GM12878 (cell line): ENCODE data around the gene VASP. TPM values are rescaled to one million over a fixed set of nuclear protein-coding genes. Genes with fewer than 3 reads are reported as not detected.

Experiments used
- ASH2L ChIP-seq: fragments of 300-600, 200-600 bp; sonication (generic); IDR thresholded peaks from 2 replicates; pipeline ENCODE4 v1.6.1; 2017; ENCODE audit warnings: low read depth, mild to moderate bottlenecking, borderline replicate concordance
- BACH1 ChIP-seq: fragments of 450-650 bp; IDR thresholded peaks from 2 replicates; pipeline ENCODE4 v1.6.1; 2017; ENCODE audit warnings: mild to moderate bottlenecking, borderline replicate concordance
- BHLHE40 ChIP-seq, 2 experiments: fragments of 450-650 bp in 1 of 2; IDR thresholded peaks; 2 replicates each; pipeline ENCODE4 v1.6.1; 2011 to 2017; ENCODE audit warnings: low read depth in 2 of 2, borderline replicate concordance in 1 of 2, improper control_type of control experiment in 1 of 2, low read length in 1 of 2, mild to moderate bottlenecking in 1 of 2
- CBX5 ChIP-seq: sonication (generic); IDR thresholded peaks from 2 replicates; pipeline ENCODE4 v1.6.1; 2016; ENCODE audit warnings: low read depth, moderate library complexity, mild to moderate bottlenecking, inconsistent platforms
- DPF2 ChIP-seq: fragments of 450-650 bp; IDR thresholded peaks from 2 replicates; pipeline ENCODE4 v1.6.1; 2017; ENCODE audit warnings: mild to moderate bottlenecking
- KLF5 ChIP-seq: fragments of 450-650 bp; IDR thresholded peaks from 2 replicates; pipeline ENCODE4 v1.6.1; 2014; ENCODE audit warnings: mild to moderate bottlenecking; ENCODE audit not compliant: partially characterized antibody
- NFXL1 ChIP-seq: fragments of 450-650 bp; IDR thresholded peaks from 2 replicates; pipeline ENCODE4 v1.6.1; 2017; ENCODE audit warnings: antibody characterized with exemption, mild to moderate bottlenecking, borderline replicate concordance
- POLR2AphosphoS5 ChIP-seq: IDR thresholded peaks from 2 replicates; pipeline ENCODE4 v1.6.1; 2011; ENCODE audit warnings: mild to moderate bottlenecking, low read length, inconsistent platforms
- RELA ChIP-seq: fragments of 450-650 bp; IDR thresholded peaks from 2 replicates; pipeline ENCODE4 v1.8.0; 2014; ENCODE audit warnings: borderline replicate concordance; ENCODE audit not compliant: partially characterized antibody
- STAT1 ChIP-seq: fragments of 450-650 bp; conservative IDR thresholded peaks from 2 replicates; pipeline ENCODE4 v1.6.1; 2014; ENCODE audit warnings: antibody characterized with exemption, mild to moderate bottlenecking
- ZNF217 ChIP-seq: fragments of 450-650 bp; IDR thresholded peaks from 2 replicates; pipeline ENCODE4 v1.6.1; 2017; ENCODE audit warnings: antibody characterized with exemption, mild to moderate bottlenecking
- ZZZ3 ChIP-seq: IDR thresholded peaks from 2 replicates; pipeline ENCODE4 v1.6.1; 2011; ENCODE audit warnings: low read depth; ENCODE audit not compliant: control insufficient read depth, insufficient read length
- polyA plus RNA-seq, 11 experiments: library from polyadenylated mRNA; depleted of rRNA in 4 of 11; unstranded in 6 of 11; stranded (reverse) in 5 of 11; fragments of >200 nt; fragmentation: Nextera tagmentation in 4 of 11; fragmentation: Illumina TruSeq in 1 of 11; extraction: Ambion mirVana in 4 of 11; extraction: Trizol in 1 of 11; gene quantifications; 1 replicate in 1 of 11; 2 replicates in 10 of 11; pipeline versions ENCODE4 v1.2.1 to v1.2.3, GENCODE V29; 2011 to 2016; ENCODE audit warnings: inconsistent platforms in 2 of 11, missing spikeins in 2 of 11, low read depth in 1 of 11
- total RNA-seq, 4 experiments: library from RNA; depleted of rRNA in 3 of 4; stranded (reverse); fragments of >200 nt in 3 of 4; fragmentation: Illumina TruSeq in 1 of 4; extraction: Trizol in 1 of 4; gene quantifications; 2 replicates each; pipeline versions ENCODE4 v1.2.1 to v1.2.3, GENCODE V29; 2013 to 2021
- TF ChIP-seq, protein P1 (sequence below): fragments of 450-650 bp; conservative IDR thresholded peaks from 2 replicates; pipeline ENCODE4 v1.6.1; 2017; ENCODE audit warnings: mild to moderate bottlenecking, moderate library complexity
- TF ChIP-seq, protein P2 (sequence below): fragments of 150-350 bp; IDR thresholded peaks from 2 replicates; pipeline ENCODE4 v1.6.1; 2014; ENCODE audit warnings: mild to moderate bottlenecking, low read depth, low read length
- TF ChIP-seq, protein P3 (sequence below): fragments of 450-650 bp; formaldehyde crosslinking; IDR thresholded peaks from 2 replicates; pipeline ENCODE4 v1.4.0; 2020; ENCODE audit warnings: mild to moderate bottlenecking, moderate library complexity
- TF ChIP-seq, protein P4 (sequence below): fragments of 450-650 bp; IDR thresholded peaks from 2 replicates; pipeline ENCODE4 v1.6.1; 2017; ENCODE audit warnings: antibody characterized with exemption, mild to moderate bottlenecking, moderate library complexity
- TF ChIP-seq, protein P5 (sequence below): fragments of 450-650 bp; IDR thresholded peaks from 2 replicates; pipeline ENCODE4 v1.6.1; 2017; ENCODE audit warnings: low read depth, mild to moderate bottlenecking, moderate library complexity

Gene VASP
- total and polyA plus RNA-seq, 10 of the 15 experiments (the other 5 are each of a cell fraction or from before 2014, with no cell fraction given) = 19.5 to 298 (median 84.8) TPM

DNA sequence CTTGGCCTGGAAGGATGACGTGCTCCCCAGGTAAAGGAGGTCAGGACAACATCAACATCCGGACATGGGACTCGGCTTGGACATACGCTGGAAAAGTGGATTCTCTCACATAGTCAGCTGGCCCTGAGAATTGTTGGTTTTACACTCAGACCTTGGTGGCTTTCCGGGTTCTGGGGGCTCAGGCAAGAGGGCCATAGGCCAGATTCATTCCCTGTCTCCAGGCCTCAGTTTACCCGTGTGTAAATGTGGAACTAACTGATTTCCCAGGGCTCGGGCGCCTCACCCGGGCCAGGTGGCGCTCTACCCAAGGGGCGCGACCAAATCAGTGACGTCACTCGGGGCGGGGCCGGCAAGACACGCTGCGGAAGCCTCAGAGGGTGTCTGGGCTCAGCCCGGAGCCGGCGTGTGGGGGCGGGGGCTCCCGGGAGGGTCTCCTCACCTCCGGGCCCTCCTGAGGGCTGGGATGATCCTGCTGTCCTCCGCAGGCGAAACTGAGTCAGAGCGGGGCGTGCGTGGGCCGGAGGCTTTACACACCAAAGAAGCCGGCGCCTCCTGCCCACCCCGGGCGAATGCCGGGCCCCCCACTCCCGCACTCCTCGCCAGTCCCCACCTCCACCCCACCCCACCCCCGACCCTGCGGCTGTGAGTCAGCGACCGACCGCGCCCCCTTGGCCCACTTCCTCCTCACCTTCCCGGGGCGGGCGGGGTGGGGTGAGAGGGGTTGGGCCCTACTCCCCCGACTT, 862 bp upstream of the VASP start (continued):
- TF ChIP-seq CBX5 (no peak), NFXL1 (no peak), DPF2 (peak; percentile 85), POLR2AphosphoS5 (peak; percentile 66; the same call in 1 of the 2 replicates), KLF5 (peak; percentile 43), ZZZ3 (no peak), ZNF217 (peak; percentile 41; the same call in 1 of the 2 replicates), RELA (peak; percentile 52), ASH2L (0 out of 2 replicates have a peak, but pooled peaks have one; percentile 30), BACH1 (peak; percentile 43; the same call in 1 of the 2 replicates), STAT1 (peak; percentile 25; the same call in 1 of the 2 replicates), BHLHE40 (IDR thresholded peaks at IDR 0.05; ENCODE audit: borderline replicate concordance in 1 of 2, low read depth in 2 of 2, low read length in 1 of 2) (peak in 1 of 2 experiments; percentile 52; a peak in 1 of 4 replicates)
- TF ChIP-seq, protein P1, sequence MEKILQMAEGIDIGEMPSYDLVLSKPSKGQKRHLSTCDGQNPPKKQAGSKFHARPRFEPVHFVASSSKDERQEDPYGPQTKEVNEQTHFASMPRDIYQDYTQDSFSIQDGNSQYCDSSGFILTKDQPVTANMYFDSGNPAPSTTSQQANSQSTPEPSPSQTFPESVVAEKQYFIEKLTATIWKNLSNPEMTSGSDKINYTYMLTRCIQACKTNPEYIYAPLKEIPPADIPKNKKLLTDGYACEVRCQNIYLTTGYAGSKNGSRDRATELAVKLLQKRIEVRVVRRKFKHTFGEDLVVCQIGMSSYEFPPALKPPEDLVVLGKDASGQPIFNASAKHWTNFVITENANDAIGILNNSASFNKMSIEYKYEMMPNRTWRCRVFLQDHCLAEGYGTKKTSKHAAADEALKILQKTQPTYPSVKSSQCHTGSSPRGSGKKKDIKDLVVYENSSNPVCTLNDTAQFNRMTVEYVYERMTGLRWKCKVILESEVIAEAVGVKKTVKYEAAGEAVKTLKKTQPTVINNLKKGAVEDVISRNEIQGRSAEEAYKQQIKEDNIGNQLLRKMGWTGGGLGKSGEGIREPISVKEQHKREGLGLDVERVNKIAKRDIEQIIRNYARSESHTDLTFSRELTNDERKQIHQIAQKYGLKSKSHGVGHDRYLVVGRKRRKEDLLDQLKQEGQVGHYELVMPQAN = peak; percentile 71; the same call in 1 of the 2 replicates
- TF ChIP-seq, protein P2, sequence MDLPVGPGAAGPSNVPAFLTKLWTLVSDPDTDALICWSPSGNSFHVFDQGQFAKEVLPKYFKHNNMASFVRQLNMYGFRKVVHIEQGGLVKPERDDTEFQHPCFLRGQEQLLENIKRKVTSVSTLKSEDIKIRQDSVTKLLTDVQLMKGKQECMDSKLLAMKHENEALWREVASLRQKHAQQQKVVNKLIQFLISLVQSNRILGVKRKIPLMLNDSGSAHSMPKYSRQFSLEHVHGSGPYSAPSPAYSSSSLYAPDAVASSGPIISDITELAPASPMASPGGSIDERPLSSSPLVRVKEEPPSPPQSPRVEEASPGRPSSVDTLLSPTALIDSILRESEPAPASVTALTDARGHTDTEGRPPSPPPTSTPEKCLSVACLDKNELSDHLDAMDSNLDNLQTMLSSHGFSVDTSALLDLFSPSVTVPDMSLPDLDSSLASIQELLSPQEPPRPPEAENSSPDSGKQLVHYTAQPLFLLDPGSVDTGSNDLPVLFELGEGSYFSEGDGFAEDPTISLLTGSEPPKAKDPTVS = no peak
- TF ChIP-seq, protein P3, sequence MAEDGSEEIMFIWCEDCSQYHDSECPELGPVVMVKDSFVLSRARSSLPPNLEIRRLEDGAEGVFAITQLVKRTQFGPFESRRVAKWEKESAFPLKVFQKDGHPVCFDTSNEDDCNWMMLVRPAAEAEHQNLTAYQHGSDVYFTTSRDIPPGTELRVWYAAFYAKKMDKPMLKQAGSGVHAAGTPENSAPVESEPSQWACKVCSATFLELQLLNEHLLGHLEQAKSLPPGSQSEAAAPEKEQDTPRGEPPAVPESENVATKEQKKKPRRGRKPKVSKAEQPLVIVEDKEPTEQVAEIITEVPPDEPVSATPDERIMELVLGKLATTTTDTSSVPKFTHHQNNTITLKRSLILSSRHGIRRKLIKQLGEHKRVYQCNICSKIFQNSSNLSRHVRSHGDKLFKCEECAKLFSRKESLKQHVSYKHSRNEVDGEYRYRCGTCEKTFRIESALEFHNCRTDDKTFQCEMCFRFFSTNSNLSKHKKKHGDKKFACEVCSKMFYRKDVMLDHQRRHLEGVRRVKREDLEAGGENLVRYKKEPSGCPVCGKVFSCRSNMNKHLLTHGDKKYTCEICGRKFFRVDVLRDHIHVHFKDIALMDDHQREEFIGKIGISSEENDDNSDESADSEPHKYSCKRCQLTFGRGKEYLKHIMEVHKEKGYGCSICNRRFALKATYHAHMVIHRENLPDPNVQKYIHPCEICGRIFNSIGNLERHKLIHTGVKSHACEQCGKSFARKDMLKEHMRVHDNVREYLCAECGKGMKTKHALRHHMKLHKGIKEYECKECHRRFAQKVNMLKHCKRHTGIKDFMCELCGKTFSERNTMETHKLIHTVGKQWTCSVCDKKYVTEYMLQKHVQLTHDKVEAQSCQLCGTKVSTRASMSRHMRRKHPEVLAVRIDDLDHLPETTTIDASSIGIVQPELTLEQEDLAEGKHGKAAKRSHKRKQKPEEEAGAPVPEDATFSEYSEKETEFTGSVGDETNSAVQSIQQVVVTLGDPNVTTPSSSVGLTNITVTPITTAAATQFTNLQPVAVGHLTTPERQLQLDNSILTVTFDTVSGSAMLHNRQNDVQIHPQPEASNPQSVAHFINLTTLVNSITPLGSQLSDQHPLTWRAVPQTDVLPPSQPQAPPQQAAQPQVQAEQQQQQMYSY = no peak
- TF ChIP-seq, protein P4, sequence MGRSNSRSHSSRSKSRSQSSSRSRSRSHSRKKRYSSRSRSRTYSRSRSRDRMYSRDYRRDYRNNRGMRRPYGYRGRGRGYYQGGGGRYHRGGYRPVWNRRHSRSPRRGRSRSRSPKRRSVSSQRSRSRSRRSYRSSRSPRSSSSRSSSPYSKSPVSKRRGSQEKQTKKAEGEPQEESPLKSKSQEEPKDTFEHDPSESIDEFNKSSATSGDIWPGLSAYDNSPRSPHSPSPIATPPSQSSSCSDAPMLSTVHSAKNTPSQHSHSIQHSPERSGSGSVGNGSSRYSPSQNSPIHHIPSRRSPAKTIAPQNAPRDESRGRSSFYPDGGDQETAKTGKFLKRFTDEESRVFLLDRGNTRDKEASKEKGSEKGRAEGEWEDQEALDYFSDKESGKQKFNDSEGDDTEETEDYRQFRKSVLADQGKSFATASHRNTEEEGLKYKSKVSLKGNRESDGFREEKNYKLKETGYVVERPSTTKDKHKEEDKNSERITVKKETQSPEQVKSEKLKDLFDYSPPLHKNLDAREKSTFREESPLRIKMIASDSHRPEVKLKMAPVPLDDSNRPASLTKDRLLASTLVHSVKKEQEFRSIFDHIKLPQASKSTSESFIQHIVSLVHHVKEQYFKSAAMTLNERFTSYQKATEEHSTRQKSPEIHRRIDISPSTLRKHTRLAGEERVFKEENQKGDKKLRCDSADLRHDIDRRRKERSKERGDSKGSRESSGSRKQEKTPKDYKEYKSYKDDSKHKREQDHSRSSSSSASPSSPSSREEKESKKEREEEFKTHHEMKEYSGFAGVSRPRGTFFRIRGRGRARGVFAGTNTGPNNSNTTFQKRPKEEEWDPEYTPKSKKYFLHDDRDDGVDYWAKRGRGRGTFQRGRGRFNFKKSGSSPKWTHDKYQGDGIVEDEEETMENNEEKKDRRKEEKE = no peak
- TF ChIP-seq, protein P5, sequence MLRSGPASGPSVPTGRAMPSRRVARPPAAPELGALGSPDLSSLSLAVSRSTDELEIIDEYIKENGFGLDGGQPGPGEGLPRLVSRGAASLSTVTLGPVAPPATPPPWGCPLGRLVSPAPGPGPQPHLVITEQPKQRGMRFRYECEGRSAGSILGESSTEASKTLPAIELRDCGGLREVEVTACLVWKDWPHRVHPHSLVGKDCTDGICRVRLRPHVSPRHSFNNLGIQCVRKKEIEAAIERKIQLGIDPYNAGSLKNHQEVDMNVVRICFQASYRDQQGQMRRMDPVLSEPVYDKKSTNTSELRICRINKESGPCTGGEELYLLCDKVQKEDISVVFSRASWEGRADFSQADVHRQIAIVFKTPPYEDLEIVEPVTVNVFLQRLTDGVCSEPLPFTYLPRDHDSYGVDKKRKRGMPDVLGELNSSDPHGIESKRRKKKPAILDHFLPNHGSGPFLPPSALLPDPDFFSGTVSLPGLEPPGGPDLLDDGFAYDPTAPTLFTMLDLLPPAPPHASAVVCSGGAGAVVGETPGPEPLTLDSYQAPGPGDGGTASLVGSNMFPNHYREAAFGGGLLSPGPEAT = peak; percentile 51
